PC-9 (cell line): ENCODE results near the gene LIPM.

Experiments
- CTCF ChIP-seq: fragments of 200-600 bp; sonication (generic); conservative IDR thresholded peaks from 2 replicates; pipeline ENCODE4 v1.6.1; 2017; ENCODE audit warnings: mixed run types, antibody characterized with exemption, mild to moderate bottlenecking, moderate library complexity
- EZH2 ChIP-seq: fragments of 200-600 bp; sonication (generic); IDR thresholded peaks from 2 replicates; pipeline ENCODE4 v1.8.0; 2017; ENCODE audit warnings: antibody characterized with exemption, low read depth

DNA sequence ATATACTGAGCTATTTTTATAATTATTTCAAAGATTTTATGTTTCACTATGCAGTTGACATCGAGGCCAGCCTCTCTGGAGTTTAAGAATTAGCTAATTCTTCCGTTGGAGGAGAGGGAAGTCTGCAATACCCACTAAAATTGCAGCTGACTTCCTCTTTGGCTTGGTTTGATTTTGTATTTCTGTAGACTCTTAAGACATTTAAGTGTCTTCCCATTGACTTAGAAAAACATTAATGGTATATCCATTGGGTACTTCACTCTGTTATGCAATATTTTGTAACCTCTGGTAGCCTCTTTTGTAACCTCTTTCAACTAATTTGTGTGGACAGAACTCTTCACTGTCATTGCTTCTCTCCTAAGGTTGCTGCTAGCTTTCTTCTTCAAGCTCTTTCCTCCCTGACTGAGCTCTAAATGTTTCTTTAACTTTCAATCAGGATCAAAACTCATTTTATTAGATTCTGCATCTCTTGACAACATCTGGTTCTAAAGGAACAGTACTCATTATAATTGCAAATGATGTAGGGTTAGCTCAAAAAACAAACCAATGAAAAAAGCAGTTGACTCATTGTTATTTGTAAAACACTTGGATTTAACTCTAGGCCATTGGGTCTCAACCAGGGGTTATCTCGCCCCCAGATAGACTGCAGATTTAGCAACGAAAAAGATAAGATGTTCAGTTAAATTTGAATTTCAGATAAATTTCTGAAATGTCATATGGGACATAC is 50.8 kb downstream of the LIPM start:
- no peak for TF ChIP-seq CTCF
- no peak for TF ChIP-seq EZH2
